ENCODE data around the gene UBXN6. TPM values are rescaled to one million over a fixed set of nuclear protein-coding genes. Genes with fewer than 3 reads are reported as not detected.

Gene UBXN6
- total and polyA plus RNA-seq, 7 donors = 47.1 to 160 (median 96.3) TPM

- no peak for DNase-seq
- intact Hi-C loops (cut with DNase I) = no loop called here
- TF ChIP-seq POLR2A (IDR thresholded peaks at IDR 0.05) = no peak
- TF ChIP-seq EP300 (IDR thresholded peaks at IDR 0.05) = no peak
- no peak for TF ChIP-seq POLR2AphosphoS5 (IDR thresholded peaks at IDR 0.05)
- TF ChIP-seq CTCF (IDR thresholded peaks at IDR 0.05) = no peak
- H3K9me3 ChIP-seq = no peaks in the 10 kb centered on the region
- no peak overlapping the region for H3K4me3 ChIP-seq
- no peak overlapping the region for H3K27ac ChIP-seq
- 94% methylated on average over 7 of the region's 7 CpGs for WGBS, 2 donors
- no peaks in the 10 kb centered on the region for H3K27me3 ChIP-seq
- no peaks in the 10 kb centered on the region for H3K4me1 ChIP-seq
- no peaks in the 10 kb centered on the region for H3K36me3 ChIP-seq
These were observed 43.3 kb downstream of the UBXN6 start for GRCh38 chr19:4414144-4414799.

- H3K4me3 ChIP-seq = no peak overlapping the region
- no peaks in the 10 kb centered on the region for H3K27me3 ChIP-seq
- no peak for TF ChIP-seq EP300 (IDR thresholded peaks at IDR 0.05)
- no peak for TF ChIP-seq POLR2AphosphoS5 (IDR thresholded peaks at IDR 0.05)
- TF ChIP-seq POLR2A (IDR thresholded peaks at IDR 0.05) = no peak
- H3K4me1 ChIP-seq = no peaks in the 10 kb centered on the region
- no peaks in the 10 kb centered on the region for H3K36me3 ChIP-seq
- no peaks in the 10 kb centered on the region for H3K9me3 ChIP-seq
- intact Hi-C loops (cut with DNase I) = no loop called here
- 93 to 97% methylated on average over 3 of the region's 3 CpGs for WGBS, 2 donors
- no peak overlapping the region for H3K27ac ChIP-seq
- DNase-seq = no peak
These were observed 44.0 kb downstream of the UBXN6 start for GRCh38 chr19:4413588-4413987.

GRCh38 chr19:4409123-4409933, 48.3 kb downstream of the UBXN6 start:
- no peak overlapping the region for H3K27ac ChIP-seq
- no peak for DNase-seq
- H3K36me3 ChIP-seq = no peaks in the 10 kb centered on the region
- no peak overlapping the region for H3K4me3 ChIP-seq
- no peaks in the 10 kb centered on the region for H3K9me3 ChIP-seq
- no peaks in the 10 kb centered on the region for H3K4me1 ChIP-seq
- TF ChIP-seq POLR2A (IDR thresholded peaks at IDR 0.05) = no peak
- no peak for TF ChIP-seq EP300 (IDR thresholded peaks at IDR 0.05)
- no peak for TF ChIP-seq CTCF (IDR thresholded peaks at IDR 0.05)
- TF ChIP-seq POLR2AphosphoS5 (IDR thresholded peaks at IDR 0.05) = no peak
- 93% methylated on average over 23 of the region's 23 CpGs for WGBS, 2 donors
- no peaks in the 10 kb centered on the region for H3K27me3 ChIP-seq
- intact Hi-C loops (cut with DNase I) = no loop called here

GRCh38 chr19:4406626-4407025, 51.0 kb downstream of the UBXN6 start:
- no peaks in the 10 kb centered on the region for H3K9me3 ChIP-seq
- H3K36me3 ChIP-seq = no peaks in the 10 kb centered on the region
- TF ChIP-seq EP300 (IDR thresholded peaks at IDR 0.05) (no peak), POLR2AphosphoS5 (IDR thresholded peaks at IDR 0.05) (no peak), CTCF (IDR thresholded peaks at IDR 0.05) (no peak), POLR2A (IDR thresholded peaks at IDR 0.05) (no peak)
- no peaks in the 10 kb centered on the region for H3K27me3 ChIP-seq
- H3K4me1 ChIP-seq = peaks cover 0 to 15% (median 14%) of the 10 kb centered on the region in 4 donors
- no peak overlapping the region for H3K27ac ChIP-seq
- intact Hi-C loops (cut with DNase I) = no loop called here
- no peak overlapping the region for H3K4me3 ChIP-seq
- 93 to 96% methylated on average over 7 of the region's 7 CpGs for WGBS, 2 donors
- no peak for DNase-seq

- TF ChIP-seq POLR2A (IDR thresholded peaks at IDR 0.05) (no peak), CTCF (IDR thresholded peaks at IDR 0.05) (no peak), POLR2AphosphoS5 (IDR thresholded peaks at IDR 0.05) (no peak), EP300 (IDR thresholded peaks at IDR 0.05) (no peak)
- 86 to 93% methylated on average over 8 of the region's 8 CpGs for WGBS, 2 donors
- intact Hi-C loops (cut with DNase I) = loop anchor here (2.0 kb wide), 1 partner anchor 51 kb away; the partner anchor contains the start of gene UBXN6
These were observed 51.6 kb downstream of the UBXN6 start for GRCh38 chr19:4405977-4406376.

More at GRCh38 chr19:4405977-4406376, 51.6 kb downstream of the UBXN6 start:
- DNase-seq = no peak
- Histone ChIP-seq H3K9me3 (no peaks in the 10 kb centered on the region), H3K4me1 (peaks cover 0 to 21% (median 20%) of the 10 kb centered on the region in 4 donors), H3K36me3 (no peaks in the 10 kb centered on the region), H3K4me3 (no peak overlapping the region), H3K27ac (no peak overlapping the region), H3K27me3 (no peaks in the 10 kb centered on the region)
